Measurements from ENCODE around the gene ASTN2.
"Not testable (repeated sequence)": the region's sequence is repeated elsewhere in the genome, so short reads cannot be mapped to it uniquely, and the experiment has no call there.

The ASTN2 gene

DNA sequence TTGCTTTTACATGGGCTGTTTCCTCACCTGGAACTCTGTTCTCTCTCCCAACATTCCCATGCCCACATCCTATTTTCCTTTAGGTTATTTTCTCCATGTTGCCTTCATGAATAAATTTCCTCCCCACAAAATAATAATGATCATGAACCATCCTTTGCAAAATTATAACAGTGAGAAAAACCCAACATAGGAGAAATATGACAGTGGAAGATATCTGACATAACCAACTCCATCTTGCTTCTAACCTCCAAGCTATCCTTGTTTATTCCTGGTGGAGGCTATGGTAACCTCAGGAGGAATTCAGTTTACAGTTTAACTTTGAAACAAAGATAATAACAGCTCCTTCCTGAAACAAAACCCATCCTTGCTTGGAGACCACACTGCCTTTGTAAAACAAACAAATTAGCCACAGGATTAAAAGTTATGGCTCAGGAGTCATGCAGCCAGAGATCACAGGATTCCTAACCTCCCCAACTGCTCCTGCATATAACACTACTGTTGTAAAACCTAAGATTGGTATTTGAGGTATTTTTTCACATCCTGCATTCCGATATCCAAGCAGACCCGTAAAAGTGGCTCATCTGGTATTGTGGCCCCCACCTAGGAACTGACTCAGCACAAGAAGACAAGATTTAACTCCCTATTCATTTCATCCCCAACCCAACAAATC, 515.4 kb downstream of the ASTN2 start:
- DNase-seq = no peak

DNA sequence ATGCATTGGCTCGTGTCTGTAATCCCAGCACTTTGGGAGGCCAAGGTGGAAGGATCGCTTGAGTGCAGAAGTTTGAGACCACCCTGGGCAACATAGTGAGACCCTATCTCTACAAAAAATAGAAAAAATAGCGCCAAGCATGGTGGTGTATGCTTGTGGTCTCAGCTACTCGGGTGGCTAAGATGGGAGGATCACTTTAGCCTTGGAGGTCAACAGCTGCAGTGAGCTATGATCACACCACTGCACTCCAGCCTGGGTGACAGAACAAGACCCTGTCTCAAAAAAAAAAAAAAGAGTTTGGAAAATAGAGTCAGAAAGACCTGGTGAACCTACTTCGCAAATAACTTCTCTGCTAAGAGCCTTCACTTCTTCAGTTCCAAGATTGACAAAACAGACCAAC, 516.7 kb downstream of the ASTN2 start:
- not testable (repeated sequence) for DNase-seq

DNA sequence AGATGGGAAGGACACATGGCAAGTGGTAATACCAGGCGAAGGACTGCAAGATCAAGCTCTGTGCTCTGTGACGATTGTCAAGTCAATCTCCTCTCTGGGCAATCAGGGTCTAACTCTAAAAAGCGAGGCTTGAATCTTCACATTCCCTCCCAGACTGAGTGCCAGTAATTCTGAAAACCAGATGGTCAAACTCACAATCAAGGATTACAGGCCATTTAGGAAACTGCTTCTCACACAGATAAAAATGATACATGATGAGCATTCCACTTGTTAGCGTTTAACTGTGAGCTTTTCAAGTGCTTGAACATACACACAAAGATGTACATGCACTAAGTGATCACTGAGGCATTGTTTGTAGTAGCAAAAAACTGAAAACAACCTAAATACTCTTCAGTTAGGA, 517.7 kb downstream of the ASTN2 start:
- no peak for DNase-seq

DNA sequence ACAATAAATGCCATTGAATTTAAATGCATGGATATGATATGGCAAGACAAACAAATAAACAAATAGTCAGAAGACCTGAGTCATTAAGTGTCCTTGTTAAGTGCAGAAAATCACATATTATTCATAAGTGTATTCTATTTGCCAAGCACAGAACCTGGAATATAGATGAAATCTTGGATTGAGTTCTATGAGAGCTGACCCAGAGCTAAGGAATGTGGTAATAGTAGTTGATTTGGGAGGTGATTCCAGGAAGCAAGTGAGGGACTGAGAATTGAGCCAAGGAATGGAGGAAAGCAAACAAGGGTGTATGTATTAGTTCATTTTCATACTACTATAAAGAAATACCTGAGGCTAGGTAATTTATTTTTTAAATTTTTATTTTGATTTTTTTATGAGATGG, 518.9 kb downstream of the ASTN2 start:
- no peak for DNase-seq

DNA sequence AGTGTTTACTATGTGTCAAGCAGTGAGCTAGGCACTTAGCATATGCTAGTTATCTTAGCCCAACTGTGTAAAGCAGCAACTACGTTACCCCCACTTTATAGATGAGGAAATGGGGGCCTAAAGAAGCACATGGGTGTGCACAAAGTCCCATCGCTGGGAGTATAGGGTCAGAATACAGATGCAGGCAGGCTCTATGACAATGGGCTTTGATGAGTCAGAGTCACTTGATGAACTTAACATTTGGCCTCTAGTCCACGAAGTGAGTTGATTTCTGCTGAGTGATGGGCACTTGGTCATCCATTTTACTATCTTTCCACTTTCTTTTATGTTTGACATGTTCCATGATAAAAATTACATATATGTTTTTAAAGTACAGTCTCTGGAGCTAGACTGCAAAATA, 523.4 kb downstream of the ASTN2 start:
- no peak for DNase-seq

DNA sequence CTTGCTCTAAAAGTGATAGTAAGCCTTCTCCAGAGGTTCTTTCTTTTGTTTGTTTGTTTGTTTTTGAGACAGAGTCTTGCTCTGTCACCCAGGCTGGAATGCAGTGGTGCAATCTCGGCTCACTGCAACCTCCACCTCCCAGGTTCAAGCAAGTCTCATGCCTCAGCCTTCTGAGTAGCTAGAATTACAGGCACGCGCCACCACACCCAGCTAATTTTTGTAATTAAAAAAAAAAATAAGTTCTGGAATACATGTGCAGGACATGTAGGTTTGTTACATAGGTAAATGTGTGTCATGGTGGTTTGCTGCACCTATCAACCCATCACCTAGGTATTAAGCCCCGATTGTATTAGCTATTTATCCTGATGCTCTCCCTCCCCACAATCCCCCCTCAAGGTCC, 526.4 kb downstream of the ASTN2 start:
- DNase-seq = not testable (repeated sequence)

DNA sequence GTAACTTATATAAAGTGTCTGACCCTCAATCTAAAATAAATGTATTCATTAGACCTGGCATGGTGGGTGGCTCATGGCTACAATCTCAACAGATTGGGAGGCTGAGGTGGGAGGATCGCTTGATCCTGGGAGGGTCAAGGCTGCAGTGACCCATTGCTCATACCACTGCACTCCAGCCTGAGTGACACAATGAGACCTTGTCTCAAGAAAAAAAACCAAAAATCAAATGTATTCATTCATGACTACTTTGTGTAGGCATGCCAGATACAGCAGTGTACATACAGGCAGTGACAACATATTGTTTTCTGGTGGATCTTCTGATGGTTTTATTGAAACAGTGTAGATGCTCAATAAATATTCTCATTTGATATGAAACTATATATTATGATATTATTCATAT, 526.8 kb downstream of the ASTN2 start:
- DNase-seq = no peak

DNA sequence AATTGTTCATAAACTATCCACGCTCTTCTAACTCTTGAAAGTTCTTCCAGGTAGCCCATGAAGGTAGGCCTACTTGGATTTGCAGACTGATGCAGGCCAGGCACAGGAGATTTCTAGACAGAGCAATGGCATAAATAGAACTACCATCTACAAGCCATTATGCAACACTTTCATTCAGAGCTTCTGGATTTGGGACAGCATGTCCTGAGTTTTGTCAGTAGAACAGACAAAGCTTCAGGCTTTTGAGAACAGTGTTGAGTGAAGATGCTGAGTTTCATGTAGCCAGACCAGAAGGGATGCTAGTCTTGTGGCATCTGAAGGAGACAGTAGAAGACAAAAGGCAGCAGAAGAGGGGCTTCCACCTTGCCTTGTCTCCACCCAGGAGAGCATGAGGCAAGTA, 531.2 kb downstream of the ASTN2 start:
- DNase-seq = no peak

DNA sequence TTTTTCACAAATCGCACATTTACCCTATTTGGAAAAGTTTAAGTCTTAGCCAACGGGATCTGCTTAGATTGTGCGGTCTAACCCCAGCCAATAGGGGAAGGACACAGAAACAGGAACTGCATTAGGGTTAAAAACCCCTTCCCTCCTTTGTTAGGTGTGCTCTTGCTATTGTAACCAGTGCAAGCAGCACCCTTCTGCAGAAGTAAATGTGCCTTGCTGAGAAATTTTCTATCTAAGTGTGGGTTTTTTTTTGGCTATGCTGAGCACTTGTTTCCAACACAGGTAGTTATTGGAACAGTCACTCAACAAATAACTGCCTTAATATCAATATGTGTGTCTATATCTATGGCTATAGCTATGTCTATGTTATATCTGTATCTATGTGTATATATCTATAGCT, 537.8 kb downstream of the ASTN2 start:
- DNase-seq = no peak

DNA sequence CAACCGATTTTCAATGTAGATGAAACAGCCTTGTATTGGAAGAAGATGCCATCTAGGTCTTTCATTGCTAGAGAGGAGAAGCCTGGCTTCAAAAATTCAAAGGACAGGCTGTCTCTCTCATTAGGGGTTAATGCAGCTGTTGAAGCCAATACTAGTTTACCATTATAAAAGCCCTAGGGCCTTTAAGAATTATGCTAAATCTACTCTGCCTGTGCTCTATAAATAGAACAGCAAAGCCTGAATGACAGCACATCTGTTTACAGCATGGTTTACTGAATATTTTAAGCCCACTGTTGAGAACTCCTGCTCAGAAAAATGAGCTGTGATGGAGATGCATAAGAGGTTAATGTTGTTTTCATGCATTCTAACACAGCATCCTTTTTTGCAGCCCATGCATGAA, 539.3 kb downstream of the ASTN2 start:
- DNase-seq = no peak

DNA sequence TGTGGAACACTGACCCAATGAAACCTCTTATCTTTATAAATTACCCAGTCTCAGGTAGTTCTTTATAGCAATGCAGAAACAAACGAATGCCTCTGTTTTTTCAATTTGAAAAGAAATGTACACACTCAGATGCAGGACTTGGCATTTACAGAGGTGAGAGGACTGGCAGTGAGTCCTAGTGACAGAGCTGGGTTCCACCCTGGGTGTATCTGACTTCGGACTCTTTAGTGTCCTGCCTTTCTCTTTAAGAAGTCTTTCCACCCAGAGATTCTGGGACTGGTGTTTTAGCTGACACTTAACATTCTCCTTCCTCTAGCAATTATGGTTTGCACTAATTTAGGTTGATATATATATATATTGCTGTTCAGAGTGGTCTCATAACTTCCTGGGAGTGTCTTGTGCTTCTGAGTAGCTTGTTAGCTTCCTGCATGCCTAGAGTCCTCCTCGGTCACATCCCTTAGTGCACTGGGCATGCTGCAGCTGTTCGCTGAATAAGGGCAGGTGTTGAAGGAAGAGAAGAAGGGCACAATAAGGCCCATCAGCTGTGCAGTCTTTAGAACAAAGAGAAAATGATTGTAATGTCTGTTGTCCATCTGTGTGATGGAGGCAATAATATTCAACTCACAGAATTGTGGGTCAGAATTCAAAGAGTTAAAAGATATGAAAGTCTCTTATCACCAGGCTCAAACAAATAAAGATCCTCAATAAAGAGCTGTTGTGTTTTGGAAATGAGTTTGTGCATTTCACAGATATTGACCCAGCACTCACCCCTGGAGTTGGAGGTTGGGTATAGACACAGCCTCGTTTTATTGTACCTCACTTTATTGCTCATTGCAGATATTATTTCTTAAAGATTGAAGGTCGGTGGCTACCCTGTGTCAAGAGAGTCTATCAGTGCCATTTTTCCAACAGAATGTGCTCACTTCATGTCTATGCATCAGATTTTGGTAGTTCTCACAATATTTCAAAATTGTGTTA, 540.6 kb downstream of the ASTN2 start:
- DNase-seq = no peak

DNA sequence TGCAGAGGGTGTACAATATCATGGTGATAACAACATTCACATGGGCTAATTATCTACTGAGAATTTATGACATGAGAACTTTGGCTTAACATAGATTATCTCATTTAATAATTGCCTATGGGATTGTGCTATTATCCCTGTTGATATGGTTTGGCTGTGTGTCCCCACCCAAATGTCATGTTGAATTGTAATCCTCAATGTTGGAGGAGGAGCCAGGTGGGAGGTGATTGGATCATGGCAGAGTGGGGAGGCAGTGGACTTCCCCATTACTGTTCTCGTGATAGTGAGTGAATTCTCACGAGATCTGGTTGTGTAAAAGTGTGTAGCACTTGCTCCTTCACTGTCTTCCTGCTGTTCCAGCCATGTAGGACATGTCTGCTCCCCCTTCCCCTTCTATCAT, 541.4 kb downstream of the ASTN2 start:
- no peak for DNase-seq

DNA sequence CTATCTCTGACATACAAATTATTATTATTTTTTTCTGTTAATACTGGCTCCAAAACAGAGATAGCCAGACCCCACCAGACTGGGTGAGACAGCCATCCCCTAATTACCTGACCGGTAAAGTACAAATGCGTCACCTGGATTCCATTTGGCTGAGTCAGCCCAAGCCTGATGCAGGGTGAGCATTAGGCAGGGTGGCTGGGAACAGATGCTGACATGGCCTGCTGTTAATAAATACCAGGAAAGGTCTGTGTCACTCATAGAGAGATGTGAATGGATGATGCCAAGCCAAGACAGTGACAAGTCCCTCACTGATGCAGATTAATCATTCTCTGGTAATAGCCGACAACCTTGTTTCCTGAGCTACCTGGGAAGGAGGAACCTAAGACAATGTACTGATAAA, 544.3 kb downstream of the ASTN2 start:
- DNase-seq = no peak

DNA sequence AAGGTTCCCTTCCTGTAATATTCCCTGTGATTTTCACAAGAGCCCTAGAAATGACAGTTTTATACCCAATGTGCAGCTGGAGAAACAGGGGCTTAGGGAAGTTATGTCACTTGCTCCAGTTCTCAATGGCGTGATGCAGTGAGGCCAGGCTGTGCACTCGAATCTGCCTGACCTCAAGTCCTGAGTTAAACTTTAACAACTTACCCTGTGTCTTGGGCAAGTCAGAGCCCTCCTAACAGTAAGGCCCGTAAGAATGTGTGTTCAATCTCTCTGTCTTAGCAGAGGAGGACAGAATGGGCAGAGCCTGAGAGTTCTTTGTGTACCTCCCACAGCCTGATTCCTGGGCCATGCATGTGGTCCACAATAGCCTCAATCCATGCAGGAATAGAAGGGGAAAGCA, 546.7 kb downstream of the ASTN2 start:
- no peak for DNase-seq

DNA sequence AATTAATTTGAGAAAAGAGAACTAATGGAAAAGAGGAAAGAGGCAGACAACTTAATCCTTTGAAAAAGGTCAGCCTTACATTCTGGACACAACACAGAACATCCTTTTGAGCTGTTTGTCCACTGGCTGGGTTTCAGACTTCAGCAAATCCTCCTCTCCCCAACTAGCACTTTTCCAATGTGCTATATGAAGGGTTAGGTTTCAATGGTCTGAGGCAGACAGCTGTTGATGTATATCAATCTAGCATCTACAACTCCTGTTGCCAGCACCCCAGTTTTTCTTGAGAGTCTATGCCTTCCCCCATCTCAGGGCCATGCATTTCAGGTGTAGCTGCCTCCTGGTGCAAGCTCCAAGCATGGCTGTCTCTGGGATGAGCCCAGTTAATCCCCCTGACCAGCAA, 553.5 kb downstream of the ASTN2 start:
- DNase-seq = no peak

DNA sequence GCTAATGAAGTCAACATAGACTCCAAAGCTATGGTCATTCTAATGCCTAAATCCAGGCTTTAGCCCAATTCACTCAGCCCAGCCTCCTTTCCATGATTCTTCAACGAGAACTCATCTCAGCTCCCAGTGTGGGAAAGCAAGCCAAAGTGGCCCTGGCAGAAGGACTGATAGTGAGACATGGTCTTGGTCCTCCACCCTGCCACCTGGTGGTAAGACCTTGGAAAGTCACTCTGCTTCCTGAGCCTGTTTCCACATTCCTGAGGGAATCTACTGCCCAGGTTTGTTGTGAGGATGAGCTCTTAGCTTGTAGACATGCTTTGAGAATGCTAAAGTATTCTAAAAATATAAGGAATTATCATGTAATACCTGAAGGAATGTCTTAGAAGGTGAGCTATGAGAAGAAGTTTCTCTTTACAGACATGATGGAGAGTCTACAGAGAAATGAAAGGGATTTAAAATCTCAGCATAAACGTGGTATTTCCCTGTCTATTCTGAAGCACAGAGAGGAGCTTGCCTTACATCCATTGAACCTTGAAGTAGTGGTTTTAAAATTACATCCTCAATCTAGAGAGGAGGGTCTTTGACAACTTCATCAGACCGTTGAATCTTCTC, 554.2 kb downstream of the ASTN2 start:
- peak; percentile 5 for DNase-seq

DNA sequence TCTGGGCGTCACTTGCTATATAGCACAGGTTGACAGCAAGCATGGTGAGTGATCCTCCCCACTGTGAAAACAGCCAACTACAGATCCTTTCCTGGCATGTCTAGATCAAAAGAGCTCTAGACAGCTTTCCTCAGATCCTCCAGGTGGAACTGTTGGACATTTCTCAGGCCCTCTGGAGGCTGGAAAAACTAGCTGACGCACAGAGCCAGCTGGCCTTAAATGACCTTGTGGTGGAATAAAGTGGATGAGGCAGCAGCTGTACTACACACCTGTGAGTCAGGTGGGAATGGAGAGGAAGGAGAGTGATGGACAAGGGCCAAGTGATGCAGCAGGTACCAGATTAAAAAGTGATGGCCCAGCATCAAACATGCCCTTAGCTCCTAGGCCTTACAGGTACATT, 555.1 kb downstream of the ASTN2 start:
- no peak for DNase-seq

DNA sequence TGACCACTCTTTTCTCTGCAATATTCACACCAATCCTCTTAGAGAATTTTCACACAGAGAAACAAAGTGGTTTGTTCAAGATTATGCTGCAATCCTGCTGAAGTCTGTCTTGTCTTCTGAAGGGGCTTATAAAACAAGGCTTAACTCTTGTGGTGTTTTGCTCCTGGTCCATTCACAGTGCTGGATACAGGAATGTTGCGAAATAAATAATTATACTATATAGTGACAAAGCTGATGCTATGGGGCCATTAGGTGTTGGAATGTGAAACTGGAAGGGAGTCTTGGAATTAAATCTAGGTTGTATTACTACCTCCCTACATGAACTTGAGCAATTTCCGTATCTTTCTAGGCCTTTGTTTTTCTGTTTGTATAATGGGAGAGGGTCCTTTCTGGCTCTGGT, 557.5 kb downstream of the ASTN2 start:
- no peak for DNase-seq

DNA sequence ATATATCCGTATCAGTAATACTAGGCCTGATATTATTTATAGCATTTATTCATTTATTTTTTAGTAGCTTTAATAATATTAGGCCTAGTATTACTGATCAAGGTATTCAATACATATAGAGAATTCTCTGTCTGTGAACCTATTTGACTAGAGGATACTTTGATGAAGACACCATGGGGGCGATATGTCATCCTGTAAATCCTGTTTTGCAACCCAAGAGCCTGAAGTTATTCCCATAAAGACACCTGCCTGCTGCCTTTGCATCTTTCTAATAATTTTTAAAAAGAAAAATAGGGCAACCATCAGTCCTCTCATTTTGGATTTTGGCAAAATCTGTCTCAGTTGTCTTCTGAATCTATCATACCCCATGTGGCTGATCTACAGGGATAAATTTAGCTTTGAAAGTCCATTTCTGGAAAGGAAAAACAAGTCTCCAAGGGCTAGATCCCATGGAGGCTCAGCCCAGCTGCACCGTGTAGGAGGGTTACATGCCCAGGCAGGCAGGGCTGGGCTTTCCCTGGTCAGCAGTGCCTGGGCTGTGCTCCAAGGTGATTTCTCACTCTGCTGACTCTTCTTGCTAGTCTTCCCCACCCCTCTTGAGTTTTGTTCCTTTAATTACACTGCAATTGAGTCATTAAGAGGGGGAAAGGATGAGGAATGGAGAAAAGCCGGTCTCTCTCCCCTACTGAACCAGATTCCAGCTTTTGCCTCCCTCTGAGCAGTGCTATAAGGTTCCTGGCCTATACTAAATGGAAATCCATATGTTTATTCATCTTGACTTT, 558.8 kb downstream of the ASTN2 start:
- DNase-seq = no peak

DNA sequence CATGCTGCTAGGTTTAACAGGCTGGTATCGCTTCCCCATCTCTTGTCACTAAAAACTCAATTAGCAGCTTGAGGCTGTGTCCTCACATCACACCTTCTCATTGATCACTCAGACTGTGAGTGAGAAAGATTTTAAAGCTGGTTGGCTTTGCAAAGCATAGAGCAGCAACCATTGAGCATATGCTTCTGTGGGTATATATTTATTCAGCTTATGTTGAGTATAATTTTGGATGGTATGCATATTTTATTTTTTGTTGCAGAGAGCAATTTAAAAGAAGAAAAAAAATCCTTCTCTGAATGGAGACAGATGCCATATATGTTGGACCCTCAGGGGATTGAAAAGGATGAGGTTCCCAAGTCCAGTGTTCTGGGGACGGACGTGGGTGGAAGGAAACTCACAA, 565.1 kb downstream of the ASTN2 start:
- DNase-seq = no peak

DNA sequence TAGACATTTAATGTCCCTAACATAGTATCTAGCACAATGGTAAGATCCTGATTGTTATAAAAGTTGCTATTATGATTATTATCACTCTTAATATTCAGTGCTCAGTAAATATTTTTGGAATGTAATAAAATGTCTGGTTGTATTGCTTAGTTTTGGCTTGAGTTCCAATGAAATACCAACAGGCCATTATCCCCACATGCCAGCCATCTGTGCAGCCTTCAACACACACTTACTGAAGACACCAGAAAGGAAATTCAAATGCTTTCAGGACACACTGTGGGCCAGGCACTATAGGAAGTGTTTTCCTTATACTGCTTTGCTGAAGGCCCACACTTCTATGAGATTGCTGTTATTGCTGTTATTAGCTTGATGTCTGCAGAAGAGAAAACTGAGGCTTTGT, 570.2 kb downstream of the ASTN2 start:
- no peak for DNase-seq

DNA sequence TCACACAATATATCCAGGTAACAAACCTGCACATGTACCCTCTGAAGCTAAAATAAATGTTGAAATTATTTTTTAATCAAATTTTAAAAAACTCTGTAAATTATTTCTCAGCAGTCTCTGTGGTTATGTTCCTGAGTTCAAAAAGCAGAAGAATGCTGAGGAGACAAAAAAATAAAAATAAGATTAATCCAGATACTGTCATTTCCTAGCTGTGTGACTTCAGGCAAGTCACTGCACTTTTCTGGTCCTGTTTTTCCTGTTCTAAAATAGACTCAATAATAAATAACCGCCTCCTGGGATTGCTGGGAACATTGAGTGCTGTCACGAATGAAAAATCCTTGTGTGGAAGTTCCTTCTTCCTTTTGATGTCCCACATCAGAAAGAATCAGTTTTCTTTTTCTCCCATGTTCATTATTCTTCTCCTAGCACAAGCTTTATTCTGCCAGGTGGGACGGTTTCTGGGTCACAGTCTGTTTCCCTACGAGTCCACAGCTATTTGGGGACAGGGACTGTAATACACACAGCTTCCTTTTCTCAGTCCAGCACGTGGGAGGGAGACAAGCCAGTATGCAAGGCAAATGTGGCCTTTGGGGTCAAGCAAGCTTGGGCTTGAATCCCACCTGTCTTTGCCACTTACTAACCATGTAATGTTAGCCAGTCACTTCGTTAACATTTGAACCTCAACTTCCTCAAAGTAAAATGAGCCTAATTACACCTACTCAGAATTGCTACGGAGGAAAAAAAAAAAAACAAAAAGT, 570.8 kb downstream of the ASTN2 start:
- no peak for DNase-seq

Data from stimulated activated CD4-positive, alpha-beta T cell treated with anti-CD3 and anti-CD28 coated beads, Interleukin-4, amount 100 ng/mL, for 1 hour (primary cell).